Chondrocyte (in vitro differentiated cells): ENCODE data around the gene ARHGEF19. TPM values are rescaled to one million over a fixed set of nuclear protein-coding genes. Genes with fewer than 3 reads are reported as not detected.
A peak's percentile ranks its signal among the peaks of the same experiment; 100 is the strongest.

Experiments
- DNase-seq: peaks from one replicate; pipeline ENCODE4 v3.0.0; 2021; ENCODE audit warnings: mixed read lengths, low spot score
- H3K27ac Mint-ChIP-seq: one replicate; pipeline ENCODE4 v1.8.0; 2021; ENCODE audit warnings: mild to moderate bottlenecking, moderate library complexity, mixed read lengths; ENCODE audit not compliant: unreplicated experiment
- H3K27me3 Mint-ChIP-seq: 2 replicates; pipeline ENCODE4 v1.8.0; 2021; ENCODE audit warnings: low read depth, mixed read lengths
- H3K36me3 Mint-ChIP-seq: 2 replicates; pipeline ENCODE4 v1.8.0; 2021; ENCODE audit warnings: low read depth, mixed read lengths
- H3K4me1 Mint-ChIP-seq: 2 replicates; pipeline ENCODE4 v1.8.0; 2021; ENCODE audit warnings: low read depth, mild to moderate bottlenecking, mixed read lengths
- H3K4me3 Mint-ChIP-seq: one replicate; pipeline ENCODE4 v1.8.0; 2021; ENCODE audit warnings: mild to moderate bottlenecking, moderate library complexity, mixed read lengths; ENCODE audit not compliant: unreplicated experiment
- H3K9me3 Mint-ChIP-seq: 2 replicates; pipeline ENCODE4 v1.8.0; 2021; ENCODE audit warnings: low read depth, mixed read lengths
- CTCF ChIP-seq: fragments of 200-600 bp; sonication (generic); IDR thresholded peaks from 2 replicates; pipeline ENCODE4 v1.5.0; 2021; ENCODE audit warnings: antibody characterized with exemption, mild to moderate bottlenecking, moderate library complexity
- total RNA-seq: library from RNA; stranded (reverse); gene quantifications from 3 replicates; pipeline ENCODE4 v1.2.1, GENCODE V29; 2021

The ARHGEF19 gene
- total RNA-seq, 1 donor from 2014 or later: 16.1 TPM

GRCh38 chr1:16148329-16149092, 63.9 kb downstream of the ARHGEF19 start:
- H3K27me3 Mint-ChIP-seq: no peaks in the 10 kb centered on the region
- no peak overlapping the region for H3K4me3 Mint-ChIP-seq
- no peak for DNase-seq
- TF ChIP-seq CTCF: no peak
- H3K36me3 Mint-ChIP-seq: peaks cover 16% of the 10 kb centered on the region
- peak overlapping the region; percentile 27 for H3K27ac Mint-ChIP-seq
- no peaks in the 10 kb centered on the region for H3K9me3 Mint-ChIP-seq
- peaks cover 84% of the 10 kb centered on the region for H3K4me1 Mint-ChIP-seq

Other genes with a start within 250 kb of the ARHGEF19 start
- 23.9 to 30.8 TPM (median 27.2 TPM) in 3 replicates for gene ZBTB17, start 236.6 kb downstream of the ARHGEF19 start, total RNA-seq
- gene SRARP, start 208.4 kb downstream of the ARHGEF19 start, total RNA-seq: not detected in 3 replicates
- gene HSPB7, start 194.6 kb downstream of the ARHGEF19 start, total RNA-seq: 61.2 to 160 TPM (median 160 TPM) in 3 replicates
- 0.12 to 0.31 TPM (median 0.21 TPM) in 3 replicates for gene CLCNKA, start 190.6 kb downstream of the ARHGEF19 start, total RNA-seq
- 0.57 to 0.69 TPM in 2 of 3 replicates, not detected in the other for gene CLCNKB, start 168.9 kb downstream of the ARHGEF19 start, total RNA-seq
- gene FAM131C, start 139.0 kb downstream of the ARHGEF19 start, total RNA-seq: 0.24 to 0.72 TPM (median 0.70 TPM) in 3 replicates
- gene EPHA2, start 56.6 kb downstream of the ARHGEF19 start, total RNA-seq: 38.5 to 47.4 TPM (median 40.0 TPM) in 3 replicates
- gene CPLANE2, start 24.5 kb upstream of the ARHGEF19 start, total RNA-seq: 8.5 to 12.3 TPM (median 12.0 TPM) in 3 replicates
- gene FBXO42, start 139.8 kb upstream of the ARHGEF19 start, total RNA-seq: 17.8 to 20.9 TPM (median 20.1 TPM) in 3 replicates
- 113 to 117 TPM (median 113 TPM) in 3 replicates for gene SZRD1, start 154.6 kb upstream of the ARHGEF19 start, total RNA-seq
- gene SPATA21, start 224.8 kb upstream of the ARHGEF19 start, total RNA-seq: not detected in 3 replicates
- gene NECAP2, start 228.1 kb upstream of the ARHGEF19 start, total RNA-seq: 49.1 to 53.4 TPM (median 51.7 TPM) in 3 replicates